HCT116 (cell line): ENCODE measurements around the gene LSM4. TPM values are rescaled to one million over a fixed set of nuclear protein-coding genes. Genes with fewer than 3 reads are reported as not detected.
A peak's percentile ranks its signal among the peaks of the same experiment; 100 is the strongest.

Source experiments
- ATAC-seq: fragments of 200-7000 bp; cut with Tn5 transposase; 2 replicates; pipeline ENCODE4 v1.9.1; 2020; ENCODE audit warnings: mild to moderate bottlenecking, moderate library complexity
- BruUV-seq: library from RNA; stranded (reverse); fragments of 400-500 nt; replicated peaks from 2 replicates; lab custom pipeline; 2021; lab: Mats Ljungman, UMichigan
- CTCF ChIA-PET: fragments of 300-600 bp; sonication (Branson Sonifier 250); formaldehyde crosslinking; loops from one replicate; lab custom pipeline; 2021; ENCODE audit warnings: antibody characterized with exemption; lab: Charles Lee
- POLR2A ChIA-PET: fragments of 300-600, 350-600 bp; sonication (Branson Sonifier 250); formaldehyde crosslinking; loops from one replicate; lab custom pipeline; 2021; ENCODE audit warnings: antibody characterized with exemption; lab: Charles Lee
- RAD21 ChIA-PET, 2 experiments: fragments of 300-600 bp; sonication (Branson Sonifier 250); formaldehyde crosslinking; loops; one replicate each; lab custom pipeline; 2023; ENCODE audit warnings: low total read pairs in 2 of 2; ENCODE audit not compliant: uncharacterized antibody in 2 of 2, unreplicated experiment in 2 of 2, low non-redundant PET in 1 of 2; lab: Charles Lee
- DNase-seq: peaks from one replicate; pipeline ENCODE4 v3.0.0-alpha.2; 2010; ENCODE audit warnings: low read depth, low spot score
- H2AFZ ChIP-seq: fragments of 200-600 bp; shearing (Covaris generic), sonication (generic); 2 replicates; pipeline ENCODE4 v1.6.1; 2017; ENCODE audit warnings: low read depth, mixed run types, mixed read lengths, antibody characterized with exemption, low read length; ENCODE audit not compliant: poor library complexity, severe bottlenecking
- H3K27ac ChIP-seq: 2 replicates; pipeline ENCODE4 v1.5.1; 2012; ENCODE audit warnings: low read depth, low read length
- H3K27me3 ChIP-seq: fragments of 200-600 bp; sonication (generic); 2 replicates; pipeline ENCODE4 v1.6.1; 2016; ENCODE audit warnings: mixed run types, low read length, mixed read lengths; ENCODE audit not compliant: insufficient read depth
- H3K36me3 ChIP-seq, 2 experiments: fragments of 200-500 bp in 1 of 2; fragments of 200-600 bp in 1 of 2; sonication (Bioruptor generic) in 1 of 2; sonication (generic) in 1 of 2; 2 replicates each; pipeline versions ENCODE4 v1.5.1 to v1.6.1; 2014 to 2016; ENCODE audit warnings: low read length in 2 of 2, inconsistent platforms in 1 of 2, mixed read lengths in 1 of 2, mixed run types in 1 of 2; ENCODE audit not compliant: insufficient read depth in 2 of 2, control insufficient read depth in 1 of 2
- H3K4me1 ChIP-seq, 2 experiments: fragments of 200-600 bp in 1 of 2; sonication (generic) in 1 of 2; 2 replicates each; pipeline versions ENCODE4 v1.5.1 to v1.6.1; 2012 to 2017; ENCODE audit warnings: low read length in 2 of 2, inconsistent platforms in 1 of 2, mild to moderate bottlenecking in 1 of 2, mixed read lengths in 1 of 2, mixed run types in 1 of 2, moderate library complexity in 1 of 2; ENCODE audit not compliant: insufficient read depth in 2 of 2, control insufficient read depth in 1 of 2
- H3K4me2 ChIP-seq: fragments of 200-600 bp; sonication (generic); 2 replicates; pipeline ENCODE4 v1.6.1; 2017; ENCODE audit warnings: mixed run types, low read length, mixed read lengths
- H3K4me3 ChIP-seq, 2 experiments: fragments of 200-600 bp in 1 of 2; sonication (generic) in 1 of 2; replicated peaks in 1 of 2; 2 replicates each; pipeline ENCODE4 v1.5.1; 2011 to 2016; ENCODE audit warnings: low read length in 2 of 2, control low read depth in 1 of 2, low read depth in 1 of 2, mild to moderate bottlenecking in 1 of 2, mixed read lengths in 1 of 2, mixed run types in 1 of 2
- H3K79me2 ChIP-seq: fragments of 200-600 bp; sonication (generic); 2 replicates; pipeline ENCODE4 v1.6.1; 2017; ENCODE audit warnings: mild to moderate bottlenecking, mixed run types, low read length, moderate library complexity, mixed read lengths; ENCODE audit not compliant: insufficient read depth
- H3K9ac ChIP-seq: fragments of 200-600 bp; sonication (generic); 2 replicates; pipeline ENCODE4 v1.6.1; 2016; ENCODE audit warnings: low read length, mixed read lengths
- H3K9me2 ChIP-seq: fragments of 200-600 bp; sonication (generic), shearing (Covaris generic); 2 replicates; pipeline ENCODE4 v1.6.1; 2017; ENCODE audit warnings: mixed run types, mild to moderate bottlenecking, moderate library complexity; ENCODE audit not compliant: insufficient read depth
- H3K9me3 ChIP-seq, 2 experiments: fragments of 200-500 bp in 1 of 2; fragments of 200-600 bp in 1 of 2; sonication (Bioruptor generic) in 1 of 2; sonication (generic) in 1 of 2; 2 replicates each; pipeline ENCODE4 v1.6.1; 2014 to 2017; ENCODE audit warnings: low read length in 2 of 2, mixed read lengths in 2 of 2, inconsistent platforms in 1 of 2, low read depth in 1 of 2, mild to moderate bottlenecking in 1 of 2, mixed run types in 1 of 2, moderate library complexity in 1 of 2; ENCODE audit not compliant: control insufficient read depth in 1 of 2, insufficient read depth in 1 of 2
- H4K20me1 ChIP-seq: fragments of 200-600 bp; sonication (generic), shearing (Covaris generic); 2 replicates; pipeline ENCODE4 v1.6.1; 2017; ENCODE audit warnings: mixed run types, mild to moderate bottlenecking, moderate library complexity; ENCODE audit not compliant: insufficient read depth
- CBX3 ChIP-seq: IDR thresholded peaks from 2 replicates; pipeline ENCODE4 v1.6.1; 2012; ENCODE audit warnings: low read depth
- EGR1 ChIP-seq: IDR thresholded peaks from 2 replicates; pipeline ENCODE4 v1.6.1; 2012; ENCODE audit warnings: low read depth
- ELF1 ChIP-seq: IDR thresholded peaks from 2 replicates; pipeline ENCODE4 v1.6.1; 2012; ENCODE audit warnings: low read depth, borderline replicate concordance
- EZH2 ChIP-seq: fragments of 200-600 bp; sonication (generic); IDR thresholded peaks from 2 replicates; pipeline ENCODE4 v1.6.1; 2017; ENCODE audit warnings: antibody characterized with exemption, mixed run types
- POLR2A ChIP-seq: IDR thresholded peaks from 2 replicates; pipeline ENCODE4 v1.7.0; 2011; ENCODE audit warnings: borderline replicate concordance; ENCODE audit not compliant: insufficient read depth, insufficient read length; ENCODE audit errors: extremely low read depth
- POLR2AphosphoS5 ChIP-seq: IDR thresholded peaks from 2 replicates; pipeline ENCODE4 v1.6.1; 2011; ENCODE audit warnings: mild to moderate bottlenecking, low read depth, low read length, moderate library complexity
- ZFX ChIP-seq: fragments of 450-650 bp; IDR thresholded peaks from 2 replicates; pipeline ENCODE4 v1.6.1; 2017
- intact Hi-C: fragments of 100-400 bp; cut with micrococcal nuclease; formaldehyde crosslinking; loops from 2 replicates; pipeline ENCODE4 v1.10.0; 2022
- total RNA-seq: library from RNA; stranded (reverse); gene quantifications from one replicate; pipeline ENCODE4 v1.2.1, GENCODE V29; 2021; ENCODE audit not compliant: unreplicated experiment

Gene LSM4
- total RNA-seq, 1 experiment from 2014 or later: 400 TPM

- no peaks in the 10 kb centered on the region for H3K9me3 ChIP-seq
- peaks cover 41 to 53% of the 10 kb centered on the region in 2 experiments for H3K4me1 ChIP-seq
- intact Hi-C loops: no loop called here
- ChIA-PET RAD21 (interaction anchor here (1.0 to 1.6 kb wide), 3 partner anchors 11 to 23 kb away, joined by 4 to 5 read pairs (median 5); no protein-coding TSS in a partner anchor), POLR2A (interaction anchor here (0.5 to 5.3 kb wide), 34 partner anchors 10 to 284 kb away, joined by 3 to 138 read pairs (median 6); partner anchors contain the start of genes GDF15, IFI30, LSM4 and MPV17L2), CTCF (interaction anchor here (1.0 to 5.7 kb wide), 5 partner anchors 10 to 134 kb away, joined by 3 to 76 read pairs (median 28); partner anchors contain the start of genes GDF15 and LSM4)
- no peak overlapping the region for H2AFZ ChIP-seq
- H3K9ac ChIP-seq: peak overlapping the region; percentile 99
- H3K36me3 ChIP-seq: 0 out of 4 replicates have a peak, but pooled peaks cover 0 to 4% of the 10 kb centered on the region in 2 experiments
- no peaks in the 10 kb centered on the region for H3K27me3 ChIP-seq
- ATAC-seq (peak; percentile 5), DNase-seq (no peak)
- TF ChIP-seq EZH2 (no peak), POLR2AphosphoS5 (peak; percentile 61), EGR1 (peak; percentile 65; the same call in 1 of the 2 replicates), POLR2A (peak; percentile 13), ZFX (peak; percentile 61), CBX3 (no peak), ELF1 (no peak)
- no peaks in the 10 kb centered on the region for H3K9me2 ChIP-seq
- H3K79me2 ChIP-seq: peaks cover 29% of the 10 kb centered on the region
- H3K4me2 ChIP-seq: peak overlapping the region; percentile 91
- peak overlapping the region; percentile 100 for H3K27ac ChIP-seq
- no peaks in the 10 kb centered on the region for H4K20me1 ChIP-seq
- TSS peak; percentile 92 for BruUV-seq
- H3K4me3 ChIP-seq: peak overlapping the region; percentile 70 to 78
Observed at GRCh38 chr19:18282021-18282787, 40.7 kb downstream of the LSM4 start.
